GM20000 (cell line): ENCODE data around the gene CXXC5.

Source experiments
- DNase-seq: peaks from one replicate; pipeline ENCODE4 v3.0.0; 2012; ENCODE audit warnings: low spot score
- CTCF ChIP-seq: IDR thresholded peaks from 2 replicates; pipeline ENCODE4 v1.5.1; 2012; ENCODE audit warnings: mild to moderate bottlenecking, control low read depth; ENCODE audit errors: extremely low read depth, missing control alignments

The CXXC5 gene

GRCh38 chr5:139654871-139655491 is 6.8 kb downstream of the CXXC5 start:
- no peak for DNase-seq
- TF ChIP-seq CTCF, result no peak

GRCh38 chr5:139655727-139656271 is 7.7 kb downstream of the CXXC5 start:
- no peak for TF ChIP-seq CTCF
- DNase-seq, result no peak

DNA sequence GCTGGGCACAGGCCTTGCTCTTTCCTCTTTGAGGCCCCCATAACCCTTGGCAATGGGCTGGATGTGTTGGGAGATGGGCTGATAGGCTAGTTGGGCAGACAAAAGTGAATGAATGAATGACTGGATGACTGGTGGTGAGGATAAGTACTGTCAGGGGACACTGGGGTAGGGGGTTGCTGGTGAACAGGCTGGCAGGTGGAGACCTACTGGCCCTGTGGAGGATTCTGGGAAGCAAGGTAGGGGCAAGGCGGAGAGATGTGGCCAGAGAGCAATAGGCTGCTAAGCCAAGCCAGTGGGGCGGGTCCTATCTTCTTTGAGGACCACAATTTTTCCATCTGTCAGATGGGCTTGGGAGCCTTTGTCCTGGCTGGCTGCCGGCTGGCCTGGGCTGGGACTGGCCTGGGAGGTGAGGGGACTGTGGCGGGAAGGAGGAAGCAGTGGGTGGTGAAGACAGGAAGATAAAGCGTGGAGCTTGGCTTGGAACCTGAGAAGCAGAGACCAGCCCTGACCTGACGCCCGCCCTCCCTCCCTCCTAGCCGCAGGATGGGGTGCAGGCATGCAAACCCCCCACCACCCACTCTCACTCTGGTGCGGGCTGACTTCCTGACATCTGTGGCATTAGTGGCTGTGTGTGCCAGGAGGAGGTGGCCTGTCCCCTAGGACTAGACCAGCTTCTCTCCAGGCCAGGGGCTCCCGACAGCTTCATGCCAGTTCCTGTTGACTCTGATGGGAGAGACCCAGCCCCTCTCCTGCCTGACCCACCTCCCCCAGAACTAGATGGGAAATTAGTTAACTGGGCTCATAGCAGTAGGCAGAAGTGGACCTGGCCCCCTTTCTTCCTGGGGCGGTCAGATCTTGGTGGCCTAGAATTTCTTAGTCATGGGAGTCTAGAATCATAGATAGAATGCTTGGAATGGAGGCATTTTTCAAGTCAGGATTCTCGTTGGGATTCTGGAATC is 9.5 kb downstream of the CXXC5 start:
- no peak for DNase-seq
- TF ChIP-seq CTCF, result no peak

GRCh38 chr5:139658501-139658927 is 10.4 kb downstream of the CXXC5 start:
- TF ChIP-seq CTCF, result no peak
- no peak for DNase-seq

DNA sequence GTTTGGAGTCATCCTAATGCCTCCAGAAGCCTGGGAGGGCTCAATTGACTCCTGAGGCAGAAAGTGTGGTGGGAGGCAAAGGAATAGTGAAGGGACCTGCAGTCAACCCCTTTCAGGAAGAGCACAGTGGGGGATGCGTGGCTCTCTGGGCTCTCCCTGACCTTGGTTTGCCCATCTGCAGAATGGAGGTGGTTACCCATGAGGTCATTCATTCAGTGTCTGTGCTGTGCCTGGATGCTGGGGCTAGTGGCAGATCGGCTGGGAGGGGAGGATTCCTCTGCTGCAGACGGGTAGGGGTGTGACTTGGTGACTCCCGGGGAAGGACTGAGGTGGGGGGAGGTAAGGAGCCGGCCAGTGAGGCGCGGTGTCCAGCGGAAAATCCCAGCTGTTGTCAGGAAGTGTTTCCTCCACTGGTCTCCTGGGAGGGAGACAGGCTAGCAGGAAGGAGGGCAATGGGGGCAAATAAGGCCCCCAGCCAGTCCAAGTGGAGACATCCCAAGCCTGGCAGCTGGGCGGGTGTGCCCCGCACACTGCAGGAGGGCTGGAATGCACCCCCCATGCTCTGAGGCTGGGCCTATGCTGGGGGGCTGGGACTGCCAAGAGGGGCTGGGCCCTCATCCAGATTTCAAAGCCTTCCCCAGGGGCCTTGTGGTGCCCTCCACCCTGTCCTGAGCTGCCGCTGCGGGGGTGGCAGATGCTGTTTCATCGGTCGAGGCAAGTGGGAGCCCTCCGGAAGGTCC is 10.9 kb downstream of the CXXC5 start:
- no peak for TF ChIP-seq CTCF
- no peak for DNase-seq

DNA sequence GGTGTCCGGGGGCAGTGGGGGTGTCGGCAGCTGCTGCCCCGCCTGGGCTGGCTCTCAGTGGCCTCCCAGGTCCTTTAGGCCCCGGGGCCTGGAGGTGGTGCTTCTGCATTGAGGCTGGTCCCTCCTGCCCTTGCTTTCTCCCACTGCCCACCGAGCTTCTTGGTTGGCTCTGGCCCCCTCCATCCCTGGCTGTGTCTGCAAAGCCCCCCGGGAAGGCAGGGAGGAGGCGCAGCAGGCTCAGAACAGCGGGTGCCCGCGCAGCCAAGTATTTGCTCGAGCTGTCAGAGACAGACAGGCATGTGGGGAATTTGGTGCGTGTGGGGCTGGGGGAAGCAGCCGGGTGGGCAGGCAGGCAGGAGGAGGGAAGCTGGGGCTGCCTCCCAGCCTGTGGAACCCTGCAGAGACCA is 11.5 kb downstream of the CXXC5 start:
- DNase-seq, result no peak
- TF ChIP-seq CTCF, result no peak
